HepG2 (cell line): ENCODE results near the gene TMEM219. TPM values are rescaled to one million over a fixed set of nuclear protein-coding genes. Genes with fewer than 3 reads are reported as not detected.

Source experiments
- CENPT ChIP-seq: sonication (generic); formaldehyde crosslinking; IDR thresholded peaks from 2 replicates; pipeline ENCODE4 v1.8.0; 2022; ENCODE audit warnings: low read depth, mild to moderate bottlenecking, moderate library complexity, missing genetic modification reagents
- DNMT1 ChIP-seq: sonication (generic); formaldehyde crosslinking; IDR thresholded peaks from 2 replicates; pipeline ENCODE4 v1.5.1; 2020; ENCODE audit warnings: mild to moderate bottlenecking, missing genetic modification reagents
- KDM3A ChIP-seq: IDR thresholded peaks from 2 replicates; pipeline ENCODE4 v1.6.1; 2018; ENCODE audit warnings: low read depth, missing compliant biosample characterization
- MAX ChIP-seq: IDR thresholded peaks from 2 replicates; pipeline ENCODE4 v1.6.1; 2012; ENCODE audit warnings: inconsistent platforms
- MXI1 ChIP-seq: IDR thresholded peaks from 3 replicates; pipeline ENCODE4 v1.6.1; 2012; ENCODE audit warnings: low read depth, low read length, inconsistent platforms, borderline replicate concordance
- NONO ChIP-seq, 2 experiments: fragments of 450-650 bp in 1 of 2; sonication (generic) in 1 of 2; formaldehyde crosslinking in 1 of 2; IDR thresholded peaks in 1 of 2; conservative IDR thresholded peaks in 1 of 2; 2 replicates each; pipeline versions ENCODE4 v1.6.1 to v1.8.0; 2017 to 2022; ENCODE audit warnings: mild to moderate bottlenecking in 1 of 2, missing genetic modification reagents in 1 of 2, moderate library complexity in 1 of 2
- PHF21A ChIP-seq: sonication (generic); formaldehyde crosslinking; IDR thresholded peaks from 2 replicates; pipeline ENCODE4 v1.5.0; 2020; ENCODE audit warnings: mild to moderate bottlenecking, missing genetic modification reagents
- POGK ChIP-seq: sonication (generic); formaldehyde crosslinking; conservative IDR thresholded peaks from 2 replicates; pipeline ENCODE4 v1.8.0; 2022; ENCODE audit warnings: mild to moderate bottlenecking, moderate library complexity, missing genetic modification reagents
- POGZ ChIP-seq: sonication (generic); formaldehyde crosslinking; IDR thresholded peaks from 2 replicates; pipeline ENCODE4 v1.4.0; 2020; ENCODE audit warnings: mild to moderate bottlenecking, missing genetic modification reagents
- SOX13 ChIP-seq, 3 experiments: fragments of 450-650 bp in 1 of 3; sonication (generic) in 1 of 3; formaldehyde crosslinking in 1 of 3; IDR thresholded peaks in 2 of 3; conservative IDR thresholded peaks in 1 of 3; 2 replicates each; pipeline versions ENCODE4 v1.5.0 to v1.6.1; 2016 to 2020; ENCODE audit warnings: antibody characterized with exemption in 1 of 3, mild to moderate bottlenecking in 1 of 3, missing compliant biosample characterization in 1 of 3, missing genetic modification reagents in 1 of 3, moderate library complexity in 1 of 3
- TFDP2 ChIP-seq: sonication (generic); formaldehyde crosslinking; IDR thresholded peaks from 2 replicates; pipeline ENCODE4 v1.4.0; 2020; ENCODE audit warnings: missing genetic modification reagents
- YEATS2 ChIP-seq: sonication (generic); formaldehyde crosslinking; IDR thresholded peaks from 2 replicates; pipeline ENCODE4 v1.4.0; 2020; ENCODE audit warnings: missing genetic modification reagents, borderline replicate concordance
- ZFX ChIP-seq: sonication (generic); formaldehyde crosslinking; IDR thresholded peaks from 2 replicates; pipeline ENCODE4 v1.4.0; 2020; ENCODE audit warnings: mild to moderate bottlenecking, low read depth, missing genetic modification reagents, moderate library complexity
- ZFY ChIP-seq: sonication (generic); formaldehyde crosslinking; IDR thresholded peaks from 2 replicates; pipeline ENCODE4 v1.4.0; 2020; ENCODE audit warnings: missing genetic modification reagents
- ZNF124 ChIP-seq: sonication (generic); formaldehyde crosslinking; IDR thresholded peaks from 2 replicates; pipeline ENCODE4 v1.4.0; 2020; ENCODE audit warnings: missing genetic modification reagents
- ZNF292 ChIP-seq: sonication (generic); formaldehyde crosslinking; IDR thresholded peaks from 2 replicates; pipeline ENCODE4 v1.8.1; 2022; ENCODE audit warnings: mild to moderate bottlenecking, low read depth, missing genetic modification reagents, borderline replicate concordance
- ZNF558 ChIP-seq: sonication (generic); formaldehyde crosslinking; IDR thresholded peaks from 2 replicates; pipeline ENCODE4 v1.9.0; 2022; ENCODE audit warnings: mild to moderate bottlenecking, missing genetic modification reagents, borderline replicate concordance
- ZNF816 ChIP-seq: sonication (generic); formaldehyde crosslinking; IDR thresholded peaks from 2 replicates; pipeline ENCODE4 v1.8.0; 2022; ENCODE audit warnings: missing genetic modification reagents, mild to moderate bottlenecking, borderline replicate concordance
- ZSCAN25 ChIP-seq: sonication (generic); formaldehyde crosslinking; IDR thresholded peaks from 2 replicates; pipeline ENCODE4 v1.8.0; 2022; ENCODE audit warnings: mild to moderate bottlenecking, missing genetic modification reagents
- polyA plus RNA-seq, 8 experiments: library from polyadenylated mRNA; depleted of rRNA in 3 of 8; stranded (reverse) in 7 of 8; unstranded in 1 of 8; fragments of >200 nt; fragmentation: Illumina TruSeq in 4 of 8; extraction: Trizol in 4 of 8; gene quantifications; 2 replicates each; pipeline versions ENCODE4 v1.2.1 to v1.2.3, GENCODE V29; 2011 to 2016; ENCODE audit warnings: low read depth in 4 of 8, missing spikeins in 1 of 8, mixed read lengths in 1 of 8; ENCODE audit not compliant: insufficient read depth in 1 of 8
- total RNA-seq, 5 experiments: library from RNA; depleted of rRNA; stranded (reverse); fragments of >200 nt; fragmentation: Illumina TruSeq; extraction: Trizol; gene quantifications; 2 replicates each; pipeline ENCODE4 v1.2.3, GENCODE V29; 2016; ENCODE audit warnings: low read depth in 1 of 5
- TF ChIP-seq, protein P1 (sequence below): sonication (generic); formaldehyde crosslinking; IDR thresholded peaks from 2 replicates; pipeline ENCODE4 v1.8.1; 2023; ENCODE audit warnings: missing genetic modification reagents, inconsistent platforms, borderline replicate concordance
- TF ChIP-seq, protein P2 (sequence below): sonication (generic); formaldehyde crosslinking; conservative IDR thresholded peaks from 2 replicates; pipeline ENCODE4 v1.4.0; 2020; ENCODE audit warnings: missing genetic modification reagents

TMEM219 gene
- total and polyA plus RNA-seq, 2 of the 13 experiments (the other 11 are each of a cell fraction or from before 2014, with no cell fraction given) = 105 to 115 TPM

- peak; percentile 99 for TF ChIP-seq TFDP2
- peak; percentile 42; the same call in 1 of the 2 replicates for TF ChIP-seq PHF21A (CRISPR knock-in tag)
- TF ChIP-seq MXI1 = peak; percentile 96
- TF ChIP-seq, protein P1, sequence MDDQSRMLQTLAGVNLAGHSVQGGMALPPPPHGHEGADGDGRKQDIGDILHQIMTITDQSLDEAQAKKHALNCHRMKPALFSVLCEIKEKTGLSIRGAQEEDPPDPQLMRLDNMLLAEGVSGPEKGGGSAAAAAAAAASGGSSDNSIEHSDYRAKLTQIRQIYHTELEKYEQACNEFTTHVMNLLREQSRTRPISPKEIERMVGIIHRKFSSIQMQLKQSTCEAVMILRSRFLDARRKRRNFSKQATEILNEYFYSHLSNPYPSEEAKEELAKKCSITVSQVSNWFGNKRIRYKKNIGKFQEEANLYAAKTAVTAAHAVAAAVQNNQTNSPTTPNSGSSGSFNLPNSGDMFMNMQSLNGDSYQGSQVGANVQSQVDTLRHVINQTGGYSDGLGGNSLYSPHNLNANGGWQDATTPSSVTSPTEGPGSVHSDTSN = 0 out of 2 replicates have a peak, but pooled peaks have one; percentile 80
- peak; percentile 88 for TF ChIP-seq ZFY (CRISPR knock-in tag)
- peak; percentile 73 for TF ChIP-seq ZNF124 (CRISPR knock-in tag)
- no peak; the same call in 1 of the 2 replicates for TF ChIP-seq ZNF816 (CRISPR knock-in tag)
- TF ChIP-seq ZSCAN25 (CRISPR knock-in tag) = peak; percentile 93
- TF ChIP-seq NONO (IDR thresholded peaks at IDR 0.05) = no peak
- TF ChIP-seq NONO (CRISPR knock-in tag; conservative IDR thresholded peaks at IDR 0.05) = peak; percentile 98
- TF ChIP-seq MAX = peak; percentile 98
- TF ChIP-seq YEATS2 = peak; percentile 86
- peak; percentile 95 for TF ChIP-seq ZFX
- TF ChIP-seq, protein P2, sequence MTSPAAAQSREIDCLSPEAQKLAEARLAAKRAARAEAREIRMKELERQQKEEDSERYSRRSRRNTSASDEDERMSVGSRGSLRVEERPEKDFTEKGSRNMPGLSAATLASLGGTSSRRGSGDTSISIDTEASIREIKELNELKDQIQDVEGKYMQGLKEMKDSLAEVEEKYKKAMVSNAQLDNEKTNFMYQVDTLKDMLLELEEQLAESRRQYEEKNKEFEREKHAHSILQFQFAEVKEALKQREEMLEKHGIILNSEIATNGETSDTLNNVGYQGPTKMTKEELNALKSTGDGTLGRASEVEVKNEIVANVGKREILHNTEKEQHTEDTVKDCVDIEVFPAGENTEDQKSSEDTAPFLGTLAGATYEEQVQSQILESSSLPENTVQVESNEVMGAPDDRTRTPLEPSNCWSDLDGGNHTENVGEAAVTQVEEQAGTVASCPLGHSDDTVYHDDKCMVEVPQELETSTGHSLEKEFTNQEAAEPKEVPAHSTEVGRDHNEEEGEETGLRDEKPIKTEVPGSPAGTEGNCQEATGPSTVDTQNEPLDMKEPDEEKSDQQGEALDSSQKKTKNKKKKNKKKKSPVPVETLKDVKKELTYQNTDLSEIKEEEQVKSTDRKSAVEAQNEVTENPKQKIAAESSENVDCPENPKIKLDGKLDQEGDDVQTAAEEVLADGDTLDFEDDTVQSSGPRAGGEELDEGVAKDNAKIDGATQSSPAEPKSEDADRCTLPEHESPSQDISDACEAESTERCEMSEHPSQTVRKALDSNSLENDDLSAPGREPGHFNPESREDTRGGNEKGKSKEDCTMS (CRISPR knock-in tag) = no peak
- peak; percentile 89; the same call in 1 of the 2 replicates for TF ChIP-seq CENPT (CRISPR knock-in tag)
- no peak for TF ChIP-seq SOX13 (IDR thresholded peaks at IDR 0.05)
- peak in 1 of 2 experiments; percentile 41; a peak in 1 of 4 replicates for TF ChIP-seq SOX13 (CRISPR knock-in tag; conservative IDR thresholded peaks at IDR 0.05 in 1 of 2, IDR thresholded peaks at IDR 0.05 in 1 of 2)
- TF ChIP-seq POGK (CRISPR knock-in tag) = peak; percentile 99
- peak; percentile 54 for TF ChIP-seq KDM3A
- TF ChIP-seq POGZ (CRISPR knock-in tag) = peak; percentile 75
- no peak for TF ChIP-seq ZNF292 (CRISPR knock-in tag)
- no peak for TF ChIP-seq ZNF558 (CRISPR knock-in tag)
- no peak for TF ChIP-seq DNMT1 (CRISPR knock-in tag)
These were observed 11.7 kb downstream of the TMEM219 start, which contains the start of gene TAOK2 (continued) for GRCh38 chr16:29973384-29974246.
